GM12878 (cell line): ENCODE measurements around the gene PRDM15.

Source experiments
- CEBPZ ChIP-seq: fragments of 150-350 bp; IDR thresholded peaks from 2 replicates; pipeline ENCODE4 v1.6.1; 2016; ENCODE audit warnings: low read depth, low read length
- CREM ChIP-seq: IDR thresholded peaks from 2 replicates; pipeline ENCODE4 v1.6.1; 2014; ENCODE audit warnings: antibody characterized with exemption, low read depth
- CTCF ChIP-seq, 3 experiments: IDR thresholded peaks in 2 of 3; conservative IDR thresholded peaks in 1 of 3; 2 replicates each; pipeline ENCODE4 v1.5.1; 2011; ENCODE audit warnings: low read depth in 3 of 3, low read length in 3 of 3, mild to moderate bottlenecking in 3 of 3, control low read depth in 2 of 3, moderate library complexity in 2 of 3, inconsistent platforms in 1 of 3, mixed read lengths in 1 of 3; ENCODE audit not compliant: control insufficient read depth in 2 of 3, insufficient read depth in 1 of 3; ENCODE audit errors: extremely low read depth in 1 of 3
- ELK1 ChIP-seq: IDR thresholded peaks from 2 replicates; pipeline ENCODE4 v1.6.1; 2012; ENCODE audit warnings: low read depth, low read length, improper control_type of control experiment
- EZH2 ChIP-seq: IDR thresholded peaks from 2 replicates; pipeline ENCODE4 v1.6.1; 2012; ENCODE audit warnings: low read depth, mild to moderate bottlenecking, control low read depth, inconsistent platforms, low read length, borderline replicate concordance; ENCODE audit not compliant: control insufficient read depth
- FOXK2 ChIP-seq: fragments of 450-650 bp; IDR thresholded peaks from 2 replicates; pipeline ENCODE4 v1.6.1; 2017; ENCODE audit warnings: mild to moderate bottlenecking, moderate library complexity
- MAX ChIP-seq: IDR thresholded peaks from 2 replicates; pipeline ENCODE4 v1.6.1; 2012; ENCODE audit warnings: low read depth, low read length, improper control_type of control experiment
- POLR2AphosphoS5 ChIP-seq: IDR thresholded peaks from 2 replicates; pipeline ENCODE4 v1.6.1; 2011; ENCODE audit warnings: mild to moderate bottlenecking, low read length, inconsistent platforms
- RBBP5 ChIP-seq: fragments of 200-600 bp; sonication (generic); conservative IDR thresholded peaks from 2 replicates; pipeline ENCODE4 v1.6.1; 2016
- RFX5 ChIP-seq: IDR thresholded peaks from 2 replicates; pipeline ENCODE4 v1.6.1; 2011; ENCODE audit warnings: low read depth, low read length, improper control_type of control experiment
- USF2 ChIP-seq: IDR thresholded peaks from 2 replicates; pipeline ENCODE4 v1.6.1; 2011; ENCODE audit warnings: low read depth, low read length, improper control_type of control experiment, borderline replicate concordance
- ZBTB40 ChIP-seq: fragments of 450-650 bp; IDR thresholded peaks from 2 replicates; pipeline ENCODE4 v1.6.1; 2016; ENCODE audit warnings: mild to moderate bottlenecking, moderate library complexity, borderline replicate concordance

- TF ChIP-seq RFX5 (no peak), EZH2 (no peak), RBBP5 (no peak), ELK1 (no peak), MAX (no peak), CREM (no peak), ZBTB40 (no peak), CEBPZ (no peak), USF2 (no peak), POLR2AphosphoS5 (no peak), FOXK2 (no peak), CTCF (IDR thresholded peaks at IDR 0.05 in 2 of 3, conservative IDR thresholded peaks at IDR 0.05 in 1 of 3; ENCODE audit: control insufficient read depth in 2 of 3, extremely low read depth in 1 of 3, insufficient read depth in 1 of 3, low read depth in 3 of 3, low read length in 3 of 3) (no peak)
These were observed 35.2 kb upstream of the PRDM15 start for GRCh38 chr21:41914358-41914757.
